Activated CD8-positive, alpha-beta memory T cell treated with anti-CD3 and anti-CD28 coated beads, Interleukin-2, amount 50 U/mL, for 24 hours (primary cell): ENCODE measurements around the gene ZNF556.

ENCODE experiments used
- DNase-seq: peaks from one replicate; pipeline ENCODE4 v3.0.0-alpha.2; 2020; ENCODE audit errors: extremely low read depth

ZNF556 gene

DNA sequence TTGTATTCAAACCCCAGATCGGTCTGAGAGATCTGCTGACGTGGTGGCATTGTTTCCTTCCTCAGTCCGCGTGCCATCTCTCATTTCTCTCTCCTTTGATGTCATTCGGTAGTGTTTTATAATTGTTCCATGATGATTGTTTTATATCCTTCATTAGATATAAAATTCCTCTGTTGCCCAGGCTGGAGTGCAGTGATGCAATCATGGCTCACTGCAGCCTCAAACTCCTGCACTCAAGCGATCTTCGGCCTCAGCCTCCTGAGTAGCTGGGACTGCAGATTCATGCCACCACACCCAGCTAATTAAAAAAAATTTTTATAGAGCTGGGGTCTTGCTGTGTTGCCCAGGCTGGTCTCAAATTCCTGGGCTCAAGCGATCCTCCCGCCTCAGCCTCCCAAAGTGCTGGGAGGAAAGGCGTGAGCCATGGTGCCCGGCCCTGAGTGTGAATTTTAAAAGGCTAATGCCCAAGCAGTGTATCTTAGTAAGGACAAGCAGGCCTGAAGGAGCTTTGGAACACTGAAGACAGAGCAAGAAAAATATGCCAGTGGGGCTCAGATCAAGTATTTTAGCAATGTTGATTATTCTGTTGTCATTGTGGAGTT, 38.9 kb downstream of the ZNF556 start:
- no peak for DNase-seq

DNA sequence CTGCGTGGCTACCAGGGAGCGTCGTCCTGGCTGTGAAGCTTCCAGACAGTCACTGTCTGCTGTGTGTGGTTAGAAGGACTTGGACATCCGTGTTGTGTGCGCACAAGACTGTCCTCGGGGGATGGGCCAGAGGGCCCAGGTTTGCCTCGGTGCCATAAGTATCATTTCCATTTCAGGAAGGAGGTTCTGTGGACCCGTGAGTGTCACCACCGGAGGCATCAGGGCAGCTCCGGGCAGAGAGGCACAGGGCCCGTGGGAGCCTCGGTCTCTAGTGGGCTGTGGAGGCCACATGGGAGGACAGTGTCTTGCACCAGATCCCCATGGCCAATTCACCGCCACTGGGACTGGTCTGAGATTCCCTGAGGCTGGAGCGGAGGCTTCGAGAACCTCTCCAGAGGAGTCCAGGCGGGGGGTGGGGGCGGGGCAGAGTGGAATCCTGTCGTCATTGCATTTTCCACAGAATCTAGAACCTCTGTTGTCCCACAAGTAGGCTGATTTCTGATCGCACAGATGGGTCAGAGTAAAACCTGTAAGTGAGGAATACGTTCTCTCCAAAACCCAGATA, 39.6 kb downstream of the ZNF556 start:
- DNase-seq = no peak

DNA sequence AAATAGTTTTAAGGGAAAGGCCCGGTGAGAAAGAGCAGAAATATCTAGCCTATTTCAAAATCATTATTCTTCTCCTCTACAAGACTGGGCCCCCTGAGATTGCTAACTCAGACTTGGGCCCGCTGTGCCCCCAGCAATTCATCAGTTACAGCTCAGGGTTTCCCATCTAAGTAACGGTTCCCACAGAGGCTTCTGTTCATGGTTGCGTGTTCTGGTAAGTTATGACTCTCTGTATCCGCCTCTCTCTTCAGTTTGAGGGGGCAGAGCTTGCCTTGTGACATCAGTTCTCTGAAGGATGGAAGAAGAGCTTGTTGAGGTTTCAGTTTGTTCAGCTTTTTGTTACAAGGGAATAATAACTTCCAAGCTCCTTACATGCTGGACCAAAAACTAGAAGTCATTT, 45.2 kb downstream of the ZNF556 start:
- no peak for DNase-seq

DNA sequence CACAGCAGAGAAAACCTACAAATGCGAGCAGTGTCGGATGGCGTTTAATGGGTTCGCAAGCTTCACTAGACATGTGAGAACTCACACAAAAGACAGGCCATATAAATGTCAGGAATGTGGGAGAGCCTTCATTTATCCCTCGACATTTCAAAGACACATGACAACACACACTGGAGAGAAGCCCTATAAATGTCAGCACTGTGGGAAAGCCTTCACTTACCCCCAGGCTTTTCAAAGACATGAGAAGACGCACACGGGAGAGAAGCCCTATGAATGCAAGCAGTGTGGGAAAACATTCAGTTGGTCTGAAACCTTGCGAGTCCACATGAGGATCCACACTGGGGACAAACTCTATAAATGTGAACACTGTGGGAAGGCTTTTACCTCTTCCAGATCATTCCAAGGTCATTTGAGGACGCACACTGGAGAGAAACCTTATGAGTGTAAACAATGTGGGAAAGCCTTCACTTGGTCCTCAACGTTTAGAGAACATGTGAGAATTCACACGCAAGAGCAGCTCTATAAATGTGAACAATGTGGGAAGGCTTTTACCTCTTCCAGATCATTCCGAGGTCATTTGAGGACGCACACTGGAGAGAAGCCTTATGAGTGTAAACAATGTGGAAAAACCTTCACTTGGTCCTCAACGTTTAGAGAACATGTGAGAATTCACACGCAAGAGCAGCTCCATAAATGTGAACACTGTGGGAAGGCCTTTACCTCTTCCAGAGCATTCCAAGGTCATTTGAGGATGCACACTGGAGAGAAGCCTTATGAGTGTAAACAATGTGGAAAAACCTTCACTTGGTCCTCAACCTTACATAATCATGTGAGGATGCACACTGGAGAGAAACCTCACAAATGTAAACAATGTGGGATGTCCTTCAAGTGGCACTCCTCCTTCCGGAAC, 50.4 kb downstream of the ZNF556 start:
- no peak for DNase-seq

DNA sequence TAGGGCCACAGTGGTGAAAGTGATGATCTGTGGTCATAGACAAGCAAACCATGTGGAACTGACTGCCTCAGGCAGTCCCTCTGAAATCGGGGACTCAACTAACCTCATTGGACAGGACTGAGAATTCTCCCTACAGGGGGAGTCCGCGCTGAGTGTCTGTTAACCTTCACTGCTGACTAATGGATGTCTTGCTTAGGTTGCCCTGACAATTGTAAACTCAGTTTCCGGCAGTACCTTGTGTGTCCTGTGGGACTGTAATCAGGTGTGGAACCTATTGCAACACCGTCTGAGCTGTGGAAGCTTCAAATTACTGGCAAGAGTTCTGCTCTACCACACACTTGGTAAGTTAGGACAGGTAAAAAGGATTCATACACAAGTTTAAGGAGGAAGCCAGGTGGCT, 55.9 kb downstream of the ZNF556 start:
- DNase-seq = no peak

DNA sequence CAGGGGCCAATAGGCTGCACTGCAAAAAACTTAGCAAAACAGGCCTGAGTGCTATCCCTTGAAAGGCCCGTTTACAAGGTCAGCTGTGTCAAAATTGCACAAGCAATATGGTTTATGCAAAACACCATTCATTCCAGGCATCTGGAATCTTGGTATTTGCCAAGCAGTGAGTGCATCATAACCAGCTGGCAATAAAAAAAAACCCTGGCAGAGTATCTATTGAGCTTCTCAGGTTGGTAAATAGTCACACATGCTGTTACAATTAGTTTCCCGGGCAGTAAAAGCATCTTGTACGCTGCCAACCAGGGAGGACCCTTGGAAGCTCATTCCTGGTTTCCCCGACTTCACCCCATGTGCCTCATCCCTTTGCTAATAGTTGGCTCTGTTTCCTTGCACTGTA, 56.4 kb downstream of the ZNF556 start:
- DNase-seq = no peak

DNA sequence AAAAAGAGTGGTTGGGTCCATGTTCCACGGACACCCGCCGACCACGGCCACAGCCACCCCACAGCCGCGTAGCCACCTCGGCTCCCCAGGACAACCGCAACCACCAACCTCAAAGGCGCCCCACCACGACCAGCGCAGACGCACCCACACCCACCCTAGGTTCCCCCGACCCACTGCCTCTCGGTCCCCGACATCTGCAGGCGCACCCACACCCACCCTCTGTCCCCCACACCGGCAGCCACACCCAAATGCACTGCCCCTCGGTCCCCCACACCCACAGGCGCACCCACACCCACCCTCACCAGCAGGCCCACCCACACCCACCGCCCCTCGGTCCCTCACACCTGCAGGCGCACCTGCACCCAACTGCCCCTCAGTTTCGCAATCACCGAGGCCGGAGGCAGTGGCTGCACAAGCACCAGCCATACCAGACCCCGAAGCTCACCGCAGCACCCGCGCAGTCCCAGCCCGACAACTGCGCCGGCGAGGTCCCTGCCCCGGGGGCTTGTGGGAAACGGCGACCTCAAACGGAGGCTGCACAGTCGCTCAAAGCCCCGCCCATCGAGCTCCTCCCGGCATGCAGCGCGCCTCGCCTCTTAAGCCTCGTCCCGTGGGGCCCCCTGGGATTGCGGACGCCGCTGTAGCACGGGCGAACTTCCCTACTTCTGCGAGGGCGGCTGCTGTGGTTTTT, 59.4 kb downstream of the ZNF556 start:
- no peak for DNase-seq

DNA sequence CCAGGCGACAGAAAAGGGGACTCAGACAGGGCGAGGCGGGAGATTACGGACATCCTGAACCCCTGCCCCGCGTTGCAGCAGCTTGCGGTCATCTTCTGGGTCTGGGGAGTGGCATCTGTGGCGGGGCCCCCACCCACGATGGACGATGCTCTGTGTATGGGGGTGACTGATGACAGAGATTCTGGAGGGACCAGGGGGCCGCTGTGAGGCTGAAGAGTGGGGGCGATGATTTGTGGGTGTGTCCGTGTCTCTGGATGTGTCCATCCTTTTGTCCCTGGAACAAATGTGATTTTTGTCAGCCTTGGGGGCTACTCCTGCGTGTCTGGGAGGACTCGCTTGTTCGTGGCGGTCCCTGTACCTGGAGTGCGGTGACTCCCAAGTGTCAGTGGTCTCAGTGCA, 59.9 kb downstream of the ZNF556 start:
- DNase-seq = no peak
